Suprapubic skin (tissue), 4 donors: Measurements from ENCODE around the gene PCIF1.
A peak's percentile ranks its signal among the peaks of the same experiment; 100 is the strongest.

Experiments
- POLR2A ChIP-seq, 2 donors: fragments of 450-650 bp; IDR thresholded peaks; one replicate each; pipeline ENCODE4 v1.6.1; 2017; ENCODE audit warnings: antibody characterized with exemption in 2 of 2, mild to moderate bottlenecking in 2 of 2, moderate library complexity in 2 of 2
- POLR2AphosphoS5 ChIP-seq, 3 donors: sonication (generic); formaldehyde crosslinking; IDR thresholded peaks; one replicate each; pipeline ENCODE4 v1.6.1; 2017; ENCODE audit warnings: antibody characterized with exemption in 3 of 3
- TF ChIP-seq, protein P1 (sequence below), 2 donors: fragments of 200-600 bp in 1 of 2; fragments of 450-650 bp in 1 of 2; sonication (generic) in 1 of 2; IDR thresholded peaks; one replicate each; pipeline ENCODE4 v1.5.1; 2016 to 2019; ENCODE audit warnings: antibody characterized with exemption in 2 of 2, mild to moderate bottlenecking in 1 of 2, moderate library complexity in 1 of 2

DNA sequence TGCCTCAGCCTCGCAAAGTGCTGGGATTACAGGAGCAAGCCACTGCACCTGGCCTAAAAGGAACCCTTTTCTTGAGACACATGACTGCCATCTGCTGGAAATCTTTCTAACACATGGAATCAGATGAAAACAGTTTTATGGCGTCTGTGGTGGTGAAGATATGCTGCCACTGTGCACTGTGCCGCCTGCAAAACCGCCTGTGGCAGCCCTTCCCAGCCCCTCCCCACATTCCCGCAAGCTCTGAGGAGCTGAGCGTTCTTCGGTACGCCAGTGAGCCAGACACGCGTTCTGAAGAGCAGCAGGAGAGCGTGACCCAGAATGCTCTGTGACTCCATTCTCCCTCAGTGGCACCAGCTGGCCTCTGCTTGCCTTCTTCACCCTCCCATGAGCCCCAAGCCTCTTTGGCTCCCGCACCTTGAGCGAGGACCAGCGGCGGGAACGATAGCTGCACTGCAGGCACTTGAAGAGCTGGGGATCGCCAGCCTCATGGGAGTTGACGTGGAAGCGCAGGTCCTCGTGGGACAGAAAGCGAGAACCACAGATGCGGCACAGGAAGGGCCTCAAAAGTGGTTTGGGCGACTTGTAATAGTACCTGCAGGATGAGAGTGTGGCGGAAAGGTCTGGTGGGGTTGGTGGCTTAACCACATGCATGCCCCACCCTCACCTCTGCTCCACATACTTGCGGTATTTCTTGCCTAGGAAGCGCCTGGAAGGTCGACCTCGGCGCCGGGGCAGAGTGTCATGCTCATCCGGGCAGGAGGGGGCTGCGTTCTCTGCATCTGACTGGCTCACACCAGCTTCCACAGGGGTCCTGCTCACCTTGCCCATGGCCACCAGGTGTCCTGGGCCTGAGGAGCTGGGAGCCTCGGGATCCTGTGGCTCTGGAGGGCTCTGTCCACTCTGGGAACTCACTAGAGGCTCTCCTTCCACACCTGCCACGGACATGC is 28.8 kb downstream of the PCIF1 start:
- TF ChIP-seq, protein P1, sequence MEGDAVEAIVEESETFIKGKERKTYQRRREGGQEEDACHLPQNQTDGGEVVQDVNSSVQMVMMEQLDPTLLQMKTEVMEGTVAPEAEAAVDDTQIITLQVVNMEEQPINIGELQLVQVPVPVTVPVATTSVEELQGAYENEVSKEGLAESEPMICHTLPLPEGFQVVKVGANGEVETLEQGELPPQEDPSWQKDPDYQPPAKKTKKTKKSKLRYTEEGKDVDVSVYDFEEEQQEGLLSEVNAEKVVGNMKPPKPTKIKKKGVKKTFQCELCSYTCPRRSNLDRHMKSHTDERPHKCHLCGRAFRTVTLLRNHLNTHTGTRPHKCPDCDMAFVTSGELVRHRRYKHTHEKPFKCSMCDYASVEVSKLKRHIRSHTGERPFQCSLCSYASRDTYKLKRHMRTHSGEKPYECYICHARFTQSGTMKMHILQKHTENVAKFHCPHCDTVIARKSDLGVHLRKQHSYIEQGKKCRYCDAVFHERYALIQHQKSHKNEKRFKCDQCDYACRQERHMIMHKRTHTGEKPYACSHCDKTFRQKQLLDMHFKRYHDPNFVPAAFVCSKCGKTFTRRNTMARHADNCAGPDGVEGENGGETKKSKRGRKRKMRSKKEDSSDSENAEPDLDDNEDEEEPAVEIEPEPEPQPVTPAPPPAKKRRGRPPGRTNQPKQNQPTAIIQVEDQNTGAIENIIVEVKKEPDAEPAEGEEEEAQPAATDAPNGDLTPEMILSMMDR (IDR thresholded peaks at IDR 0.05): peak in 1 of 2 donors; percentile 22
- TF ChIP-seq POLR2AphosphoS5 (IDR thresholded peaks at IDR 0.05) (no peak), POLR2A (IDR thresholded peaks at IDR 0.05) (no peak)
